OCI-LY3 (cell line): ENCODE data around the gene SLC25A41.

Source experiments
- EZH2phosphoT487 ChIP-seq: fragments of 200-600 bp; shearing (Covaris generic); IDR thresholded peaks from 2 replicates; pipeline ENCODE4 v1.6.1; 2018; ENCODE audit warnings: antibody characterized with exemption, mixed run types, low read depth
- TF ChIP-seq, protein P1 (sequence below): fragments of 200-600, 300-600 bp; sonication (generic); IDR thresholded peaks from 2 replicates; pipeline ENCODE4 v1.5.1; 2014; ENCODE audit warnings: antibody characterized with exemption, low read length, low read depth

DNA sequence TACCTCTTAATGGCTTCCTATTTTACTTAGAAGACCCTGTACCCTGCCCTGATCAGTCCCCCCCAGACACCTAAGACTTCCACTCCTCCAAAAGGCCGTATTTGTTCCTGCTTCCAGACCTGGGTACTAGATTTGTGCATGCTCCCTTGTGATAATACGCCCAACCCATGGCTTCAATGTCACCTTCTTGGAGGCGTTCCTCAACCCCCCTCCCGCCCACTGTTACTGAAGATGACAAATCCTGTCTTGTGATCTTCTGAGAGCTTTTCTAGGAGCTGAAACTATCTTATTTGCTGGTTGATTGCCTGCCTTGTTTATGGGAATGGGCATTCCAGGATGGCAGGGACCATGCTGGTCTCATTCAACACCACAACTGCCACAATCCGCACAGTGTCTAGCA lies 16.6 kb upstream of the SLC25A41 start:
- TF ChIP-seq, protein P1, sequence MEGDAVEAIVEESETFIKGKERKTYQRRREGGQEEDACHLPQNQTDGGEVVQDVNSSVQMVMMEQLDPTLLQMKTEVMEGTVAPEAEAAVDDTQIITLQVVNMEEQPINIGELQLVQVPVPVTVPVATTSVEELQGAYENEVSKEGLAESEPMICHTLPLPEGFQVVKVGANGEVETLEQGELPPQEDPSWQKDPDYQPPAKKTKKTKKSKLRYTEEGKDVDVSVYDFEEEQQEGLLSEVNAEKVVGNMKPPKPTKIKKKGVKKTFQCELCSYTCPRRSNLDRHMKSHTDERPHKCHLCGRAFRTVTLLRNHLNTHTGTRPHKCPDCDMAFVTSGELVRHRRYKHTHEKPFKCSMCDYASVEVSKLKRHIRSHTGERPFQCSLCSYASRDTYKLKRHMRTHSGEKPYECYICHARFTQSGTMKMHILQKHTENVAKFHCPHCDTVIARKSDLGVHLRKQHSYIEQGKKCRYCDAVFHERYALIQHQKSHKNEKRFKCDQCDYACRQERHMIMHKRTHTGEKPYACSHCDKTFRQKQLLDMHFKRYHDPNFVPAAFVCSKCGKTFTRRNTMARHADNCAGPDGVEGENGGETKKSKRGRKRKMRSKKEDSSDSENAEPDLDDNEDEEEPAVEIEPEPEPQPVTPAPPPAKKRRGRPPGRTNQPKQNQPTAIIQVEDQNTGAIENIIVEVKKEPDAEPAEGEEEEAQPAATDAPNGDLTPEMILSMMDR, result no peak
- no peak for TF ChIP-seq EZH2phosphoT487
